ENCODE data around the gene SPHK2.

DNA sequence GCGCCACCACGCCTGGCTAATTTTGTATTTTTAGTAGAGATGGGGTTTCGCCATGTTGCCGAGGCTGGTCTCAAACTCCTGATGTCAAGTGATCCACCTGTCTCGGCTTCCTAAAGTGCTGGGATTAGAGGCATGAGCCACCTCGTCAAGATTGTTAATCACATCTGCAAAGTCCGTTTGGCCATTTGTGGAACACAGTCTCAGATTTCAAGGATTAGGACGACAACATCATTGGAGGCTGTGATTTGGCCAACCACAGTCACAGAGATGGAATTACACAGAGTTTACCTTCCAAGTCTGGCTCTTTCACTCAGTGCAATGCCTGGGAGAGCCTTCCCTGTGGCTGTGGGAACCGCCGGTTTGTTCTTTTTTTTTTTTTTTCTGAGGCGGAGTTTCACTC is 49.5 kb upstream of the SPHK2 start:
- TF ChIP-seq ZNF76 (tag by site-specific recombination; IDR thresholded peaks at IDR 0.05; ENCODE audit: borderline replicate concordance, low read depth) (no peak), ZSCAN30 (tag by site-specific recombination; IDR thresholded peaks at IDR 0.05) (no peak), ZNF174 (tag by site-specific recombination; IDR thresholded peaks at IDR 0.05) (no peak), YY1 (tag by site-specific recombination; IDR thresholded peaks at IDR 0.05) (no peak)
- TF ChIP-seq, protein P1, sequence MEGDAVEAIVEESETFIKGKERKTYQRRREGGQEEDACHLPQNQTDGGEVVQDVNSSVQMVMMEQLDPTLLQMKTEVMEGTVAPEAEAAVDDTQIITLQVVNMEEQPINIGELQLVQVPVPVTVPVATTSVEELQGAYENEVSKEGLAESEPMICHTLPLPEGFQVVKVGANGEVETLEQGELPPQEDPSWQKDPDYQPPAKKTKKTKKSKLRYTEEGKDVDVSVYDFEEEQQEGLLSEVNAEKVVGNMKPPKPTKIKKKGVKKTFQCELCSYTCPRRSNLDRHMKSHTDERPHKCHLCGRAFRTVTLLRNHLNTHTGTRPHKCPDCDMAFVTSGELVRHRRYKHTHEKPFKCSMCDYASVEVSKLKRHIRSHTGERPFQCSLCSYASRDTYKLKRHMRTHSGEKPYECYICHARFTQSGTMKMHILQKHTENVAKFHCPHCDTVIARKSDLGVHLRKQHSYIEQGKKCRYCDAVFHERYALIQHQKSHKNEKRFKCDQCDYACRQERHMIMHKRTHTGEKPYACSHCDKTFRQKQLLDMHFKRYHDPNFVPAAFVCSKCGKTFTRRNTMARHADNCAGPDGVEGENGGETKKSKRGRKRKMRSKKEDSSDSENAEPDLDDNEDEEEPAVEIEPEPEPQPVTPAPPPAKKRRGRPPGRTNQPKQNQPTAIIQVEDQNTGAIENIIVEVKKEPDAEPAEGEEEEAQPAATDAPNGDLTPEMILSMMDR (tag by site-specific recombination; IDR thresholded peaks at IDR 0.05): no peak
- TF ChIP-seq, protein P2, sequence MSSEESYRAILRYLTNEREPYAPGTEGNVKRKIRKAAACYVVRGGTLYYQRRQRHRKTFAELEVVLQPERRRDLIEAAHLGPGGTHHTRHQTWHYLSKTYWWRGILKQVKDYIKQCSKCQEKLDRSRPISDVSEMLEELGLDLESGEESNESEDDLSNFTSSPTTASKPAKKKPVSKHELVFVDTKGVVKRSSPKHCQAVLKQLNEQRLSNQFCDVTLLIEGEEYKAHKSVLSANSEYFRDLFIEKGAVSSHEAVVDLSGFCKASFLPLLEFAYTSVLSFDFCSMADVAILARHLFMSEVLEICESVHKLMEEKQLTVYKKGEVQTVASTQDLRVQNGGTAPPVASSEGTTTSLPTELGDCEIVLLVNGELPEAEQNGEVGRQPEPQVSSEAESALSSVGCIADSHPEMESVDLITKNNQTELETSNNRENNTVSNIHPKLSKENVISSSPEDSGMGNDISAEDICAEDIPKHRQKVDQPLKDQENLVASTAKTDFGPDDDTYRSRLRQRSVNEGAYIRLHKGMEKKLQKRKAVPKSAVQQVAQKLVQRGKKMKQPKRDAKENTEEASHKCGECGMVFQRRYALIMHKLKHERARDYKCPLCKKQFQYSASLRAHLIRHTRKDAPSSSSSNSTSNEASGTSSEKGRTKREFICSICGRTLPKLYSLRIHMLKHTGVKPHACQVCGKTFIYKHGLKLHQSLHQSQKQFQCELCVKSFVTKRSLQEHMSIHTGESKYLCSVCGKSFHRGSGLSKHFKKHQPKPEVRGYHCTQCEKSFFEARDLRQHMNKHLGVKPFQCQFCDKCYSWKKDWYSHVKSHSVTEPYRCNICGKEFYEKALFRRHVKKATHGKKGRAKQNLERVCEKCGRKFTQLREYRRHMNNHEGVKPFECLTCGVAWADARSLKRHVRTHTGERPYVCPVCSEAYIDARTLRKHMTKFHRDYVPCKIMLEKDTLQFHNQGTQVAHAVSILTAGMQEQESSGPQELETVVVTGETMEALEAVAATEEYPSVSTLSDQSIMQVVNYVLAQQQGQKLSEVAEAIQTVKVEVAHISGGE (tag by site-specific recombination; conservative IDR thresholded peaks at IDR 0.05; ENCODE audit: low read depth): no peak

Data from HEK293 (cell line).